Karpas-422 (cell line): Measurements from ENCODE around the gene EML6. TPM values are rescaled to one million over a fixed set of nuclear protein-coding genes. Genes with fewer than 3 reads are reported as not detected.

Experiments
- DNase-seq: peaks from one replicate; pipeline ENCODE4 v3.0.0-alpha.2; 2015
- H2AFZ ChIP-seq: fragments of 200-600 bp; sonication (generic); 2 replicates; pipeline ENCODE4 v1.6.1; 2014; ENCODE audit warnings: antibody characterized with exemption, low read length, mixed read lengths
- H3K27ac ChIP-seq: fragments of 200-600 bp; sonication (generic); 2 replicates; pipeline ENCODE4 v1.5.1; 2014; ENCODE audit warnings: mild to moderate bottlenecking, low read length, moderate library complexity
- H3K27me3 ChIP-seq: fragments of 200-600 bp; sonication (generic); 2 replicates; pipeline ENCODE4 v1.6.1; 2014; ENCODE audit warnings: low read length, mixed read lengths
- H3K36me3 ChIP-seq: fragments of 200-600 bp; sonication (generic); 2 replicates; pipeline ENCODE4 v1.6.1; 2014; ENCODE audit warnings: low read length, mixed read lengths; ENCODE audit not compliant: insufficient read depth
- H3K4me1 ChIP-seq: fragments of 200-600 bp; sonication (generic); 2 replicates; pipeline ENCODE4 v1.6.1; 2014; ENCODE audit warnings: mild to moderate bottlenecking, low read length, mixed read lengths
- H3K4me2 ChIP-seq: fragments of 200-600 bp; sonication (generic); 2 replicates; pipeline ENCODE4 v1.6.1; 2014; ENCODE audit warnings: low read length, low read depth, mild to moderate bottlenecking; ENCODE audit not compliant: poor library complexity, severe bottlenecking
- H3K4me3 ChIP-seq: fragments of 200-600 bp; sonication (generic); 2 replicates; pipeline ENCODE4 v1.5.1; 2014; ENCODE audit warnings: mild to moderate bottlenecking, antibody characterized with exemption, low read length, mixed read lengths
- H3K79me2 ChIP-seq: fragments of 200-600 bp; sonication (generic); 2 replicates; pipeline ENCODE4 v1.6.1; 2014; ENCODE audit warnings: mild to moderate bottlenecking, low read length, mixed read lengths
- H3K9ac ChIP-seq: fragments of 200-600 bp; sonication (generic); 2 replicates; pipeline ENCODE4 v1.6.0; 2014; ENCODE audit warnings: low read length
- H3K9me2 ChIP-seq: fragments of 200-600 bp; sonication (generic), shearing (Covaris generic); replicated peaks from 2 replicates; pipeline ENCODE4 v1.6.0; 2014; ENCODE audit warnings: mild to moderate bottlenecking, low read length, moderate library complexity; ENCODE audit not compliant: insufficient read depth
- H3K9me3 ChIP-seq: fragments of 300-700, 200-600 bp; sonication (generic); 2 replicates; pipeline ENCODE4 v1.6.1; 2014; ENCODE audit warnings: low read length, mixed read lengths
- H4K20me1 ChIP-seq: fragments of 200-600 bp; sonication (generic); 2 replicates; pipeline ENCODE4 v1.6.1; 2014; ENCODE audit warnings: mild to moderate bottlenecking, antibody characterized with exemption, low read length, low read depth; ENCODE audit not compliant: insufficient read depth
- small RNA-seq: library from RNA; depleted of rRNA; stranded (forward); fragments of <200 nt; gene quantifications from one replicate; pipeline ENCODE3, GENCODE V24; 2014
- total RNA-seq: library from RNA; depleted of rRNA; stranded (reverse); fragments of >200 nt; shearing (Covaris generic); gene quantifications from 2 replicates; pipeline ENCODE4 v1.2.3, GENCODE V29; 2014; ENCODE audit warnings: low replicate concordance

Gene EML6
- total RNA-seq, 1 experiment from 2014 or later, result 187 TPM

DNA sequence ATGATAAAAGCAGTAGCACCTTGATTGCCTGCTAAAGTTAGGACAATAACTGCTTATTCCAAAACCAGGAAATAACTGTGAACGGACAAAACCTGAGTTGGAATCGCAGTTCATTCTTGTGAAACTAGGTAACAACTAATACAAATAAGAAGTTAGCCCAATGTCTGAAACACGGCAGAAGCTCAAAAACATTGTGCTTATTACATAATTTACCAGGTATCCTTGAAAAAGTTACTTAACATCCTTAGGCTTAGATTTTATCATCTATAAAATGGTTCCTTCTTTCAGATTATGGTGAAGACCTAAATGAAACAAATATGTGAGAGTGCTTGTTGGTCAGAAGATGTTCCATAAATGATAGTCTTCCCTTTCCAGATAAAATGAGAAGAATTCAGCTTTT is 294.4 kb downstream of the EML6 start:
- Histone ChIP-seq H3K4me1 (peaks cover 61% of the 10 kb centered on the region), H3K4me3 (no peak overlapping the region), H3K27ac (peak overlapping the region; percentile 81; the same call in 1 of the 2 replicates), H3K9me2 (no peaks in the 10 kb centered on the region), H3K36me3 (peaks cover 24% of the 10 kb centered on the region), H3K4me2 (no peak overlapping the region), H3K9me3 (no peaks in the 10 kb centered on the region), H4K20me1 (no peaks in the 10 kb centered on the region), H2AFZ (no peak overlapping the region), H3K79me2 (peaks cover 99% of the 10 kb centered on the region), H3K27me3 (no peaks in the 10 kb centered on the region), H3K9ac (no peak overlapping the region)
- DNase-seq, result no peak

- H3K27ac ChIP-seq, result peak overlapping the region; percentile 81; the same call in 1 of the 2 replicates
- no peaks in the 10 kb centered on the region for H3K9me2 ChIP-seq
- peaks cover 24% of the 10 kb centered on the region for H3K36me3 ChIP-seq
- no peak for DNase-seq
- no peaks in the 10 kb centered on the region for H3K27me3 ChIP-seq
- H2AFZ ChIP-seq, result no peak overlapping the region
- peaks cover 99% of the 10 kb centered on the region for H3K79me2 ChIP-seq
- no peak overlapping the region for H3K9ac ChIP-seq
- H3K4me1 ChIP-seq, result peaks cover 61% of the 10 kb centered on the region
- H3K9me3 ChIP-seq, result no peaks in the 10 kb centered on the region
- peak overlapping the region; percentile 59 for H3K4me2 ChIP-seq
- no peaks in the 10 kb centered on the region for H4K20me1 ChIP-seq
- H3K4me3 ChIP-seq, result no peak overlapping the region
Observed at GRCh38 chr2:55018619-55019018, 295.2 kb downstream of the EML6 start.

- H4K20me1 ChIP-seq, result no peaks in the 10 kb centered on the region
- H3K9ac ChIP-seq, result peak overlapping the region; percentile 5; the same call in 1 of the 2 replicates
- H3K27ac ChIP-seq, result peak overlapping the region; percentile 81
- H3K36me3 ChIP-seq, result peaks cover 24% of the 10 kb centered on the region
- H3K9me2 ChIP-seq, result no peaks in the 10 kb centered on the region
- peak; percentile 70 for DNase-seq
- H2AFZ ChIP-seq, result no peak overlapping the region
- no peaks in the 10 kb centered on the region for H3K9me3 ChIP-seq
- no peaks in the 10 kb centered on the region for H3K27me3 ChIP-seq
- peaks cover 98% of the 10 kb centered on the region for H3K79me2 ChIP-seq
- H3K4me1 ChIP-seq, result peaks cover 61% of the 10 kb centered on the region
- peak overlapping the region; percentile 59 for H3K4me2 ChIP-seq
- H3K4me3 ChIP-seq, result peak overlapping the region; percentile 18; the same call in 1 of the 2 replicates
Observed at GRCh38 chr2:55019526-55020258, 296.2 kb downstream of the EML6 start.

Small RNA genes within 50 kb of the gene (small RNA-seq; reads per million reads assigned to genes)
- not detected for gene RNU6-433P
- not detected for gene RNU7-81P
